IMR-90 (cell line): ENCODE data around the gene ADIRF. TPM values are rescaled to one million over a fixed set of nuclear protein-coding genes. Genes with fewer than 3 reads are reported as not detected.
"Not testable (repeated sequence)": the region's sequence is repeated elsewhere in the genome, so short reads cannot be mapped to it uniquely, and the experiment has no call there.

Experiments used
- ATAC-seq: fragments of 200-7000 bp; cut with Tn5 transposase; 2 replicates; pipeline ENCODE4 v1.9.1; 2020; ENCODE audit warnings: low read depth, mild to moderate bottlenecking, moderate library complexity
- BruUV-seq: library from RNA; stranded (reverse); fragments of 400-500 nt; replicated peaks from 2 replicates; lab custom pipeline; 2021; lab: Mats Ljungman, UMichigan
- CTCF ChIA-PET: fragments of 300-600 bp; formaldehyde crosslinking; extraction: SDS; loops from one replicate; lab custom pipeline; 2021; ENCODE audit warnings: antibody characterized with exemption; lab: Yijun Ruan, JAX
- POLR2A ChIA-PET: fragments of 300-600 bp; sonication (Branson Sonifier 250); formaldehyde crosslinking; loops from one replicate; lab custom pipeline; 2022; ENCODE audit warnings: antibody characterized with exemption; ENCODE audit not compliant: unreplicated experiment; lab: Charles Lee
- DNase-seq: peaks from one replicate; pipeline ENCODE4 v3.0.0; 2013
- H2AFZ ChIP-seq: replicated peaks from 2 replicates; pipeline ENCODE3; 2013; ENCODE audit warnings: low read length, mild to moderate bottlenecking; ENCODE audit not compliant: poor library complexity
- H2AK5ac ChIP-seq: 2 replicates; pipeline ENCODE4 v1.6.1; 2013; ENCODE audit warnings: low read depth, low read length, inconsistent platforms
- H2AK9ac ChIP-seq: replicated peaks from 2 replicates; pipeline ENCODE3; 2013; ENCODE audit warnings: mild to moderate bottlenecking, low read depth, low read length, moderate library complexity; ENCODE audit not compliant: poor library complexity
- H2BK120ac ChIP-seq: 2 replicates; pipeline ENCODE4 v1.6.1; 2013; ENCODE audit warnings: low read depth, low read length, inconsistent platforms
- H2BK15ac ChIP-seq: 3 replicates; pipeline ENCODE4 v1.6.1; 2013; ENCODE audit warnings: low read depth, low read length, inconsistent platforms
- H2BK20ac ChIP-seq: 2 replicates; pipeline ENCODE4 v1.6.1; 2013; ENCODE audit warnings: low read depth, mild to moderate bottlenecking, inconsistent platforms, low read length, moderate library complexity
- H2BK5ac ChIP-seq: 2 replicates; pipeline ENCODE4 v1.6.1; 2013; ENCODE audit warnings: mild to moderate bottlenecking, low read depth, low read length, inconsistent platforms; ENCODE audit not compliant: poor library complexity, severe bottlenecking
- H3K14ac ChIP-seq: replicated peaks from 2 replicates; pipeline ENCODE4 v1.6.1; 2013; ENCODE audit warnings: low read depth, low read length, inconsistent platforms
- H3K18ac ChIP-seq: 2 replicates; pipeline ENCODE4 v1.6.1; 2013; ENCODE audit warnings: low read depth, low read length, control low read depth
- H3K23ac ChIP-seq: 2 replicates; pipeline ENCODE4 v1.6.1; 2013; ENCODE audit warnings: low read depth, low read length, inconsistent platforms
- H3K27ac ChIP-seq: 2 replicates; pipeline ENCODE4 v1.5.1; 2013; ENCODE audit warnings: mild to moderate bottlenecking, control low read depth, low read length; ENCODE audit not compliant: insufficient read depth
- H3K27me3 ChIP-seq: 2 replicates; pipeline ENCODE4 v1.6.1; 2013; ENCODE audit warnings: low read length; ENCODE audit not compliant: control insufficient read depth, insufficient read depth
- H3K36me3 ChIP-seq: 2 replicates; pipeline ENCODE4 v1.6.1; 2013; ENCODE audit warnings: low read length, mixed read lengths; ENCODE audit not compliant: control insufficient read depth, insufficient read depth
- H3K4ac ChIP-seq: 2 replicates; pipeline ENCODE4 v1.6.1; 2013; ENCODE audit warnings: low read depth, low read length, inconsistent platforms
- H3K4me1 ChIP-seq: 2 replicates; pipeline ENCODE4 v1.6.1; 2013; ENCODE audit warnings: low read length, mixed read lengths; ENCODE audit not compliant: control insufficient read depth, insufficient read depth
- H3K4me2 ChIP-seq: 2 replicates; pipeline ENCODE4 v1.6.1; 2013; ENCODE audit warnings: low read depth, mild to moderate bottlenecking, control low read depth, low read length, moderate library complexity
- H3K4me3 ChIP-seq: 2 replicates; pipeline ENCODE4 v1.5.1; 2013; ENCODE audit warnings: low read depth, mild to moderate bottlenecking, control low read depth, low read length, moderate library complexity; ENCODE audit not compliant: insufficient read depth
- H3K56ac ChIP-seq: 2 replicates; pipeline ENCODE4 v1.6.1; 2013; ENCODE audit warnings: low read length, inconsistent platforms; ENCODE audit not compliant: insufficient read depth; ENCODE audit errors: extremely low read depth
- H3K79me1 ChIP-seq, 2 experiments: 2 replicates each; pipeline ENCODE4 v1.6.1; 2013; ENCODE audit warnings: low read length in 2 of 2, inconsistent platforms in 1 of 2, low read depth in 1 of 2
- H3K9ac ChIP-seq: 2 replicates; pipeline ENCODE4 v1.6.1; 2013; ENCODE audit warnings: low read depth, low read length, control low read depth
- H3K9me1 ChIP-seq: 2 replicates; pipeline ENCODE4 v1.6.1; 2013; ENCODE audit warnings: low read length, inconsistent platforms; ENCODE audit not compliant: insufficient read depth
- H3K9me3 ChIP-seq: 2 replicates; pipeline ENCODE4 v1.6.1; 2013; ENCODE audit warnings: low read length; ENCODE audit not compliant: control insufficient read depth, insufficient read depth
- H4K20me1 ChIP-seq: 2 replicates; pipeline ENCODE4 v1.6.1; 2013; ENCODE audit warnings: low read length, inconsistent platforms; ENCODE audit not compliant: insufficient read depth
- H4K5ac ChIP-seq: 2 replicates; pipeline ENCODE4 v1.6.1; 2013; ENCODE audit warnings: mild to moderate bottlenecking, low read depth, low read length, control low read depth
- H4K8ac ChIP-seq, 2 experiments: 2 replicates each; pipeline ENCODE4 v1.6.1; 2013; ENCODE audit warnings: low read depth in 2 of 2, low read length in 2 of 2, control low read depth in 1 of 2, inconsistent platforms in 1 of 2
- H4K91ac ChIP-seq: 2 replicates; pipeline ENCODE4 v1.6.1; 2013; ENCODE audit warnings: low read depth, low read length, inconsistent platforms; ENCODE audit not compliant: insufficient read depth
- WGBS, 2 experiments: methylation state at CpG; one replicate each; pipeline versions ENCODE4 v1.1.5 to v1.1.7; 2013; ENCODE audit warnings: missing lambda C conversion rate in 2 of 2; ENCODE audit not compliant: insufficient read length in 1 of 2; ENCODE audit errors: extremely low coverage in 2 of 2; 5-methylcytosine and 5-hydroxymethylcytosine counted together
- dilution Hi-C: fragments of 300-500 bp; cut with HindIII; formaldehyde crosslinking; loops from one replicate; pipeline ENCODE4 v1.14.3; 2018; ENCODE audit warnings: low sequenced_read_pairs; ENCODE audit not compliant: unreplicated experiment
- in situ Hi-C: fragments of 300-500 bp; cut with MboI; formaldehyde crosslinking; loops from 3 replicates; pipeline ENCODE4 v1.14.3; 2019; ENCODE audit warnings: low sequenced_read_pairs, inconsistent platforms, mixed read lengths
- intact Hi-C: fragments of 100-400 bp; cut with micrococcal nuclease; formaldehyde crosslinking; loops from 2 replicates; pipeline ENCODE4 v1.10.0; 2022
- polyA plus RNA-seq, 3 experiments: library from polyadenylated mRNA; depleted of rRNA; stranded (reverse); fragments of >200 nt; gene quantifications; 2 replicates each; pipeline ENCODE4 v1.2.3, GENCODE V29; 2012; ENCODE audit warnings: low replicate concordance in 1 of 3
- total RNA-seq: library from RNA; depleted of rRNA; stranded (reverse); fragments of >200 nt; gene quantifications from 2 replicates; pipeline ENCODE4 v1.2.3, GENCODE V29; 2012

Gene ADIRF
- total and polyA plus RNA-seq, 2 of the 4 experiments (the other 2 are of a cell fraction) = 2.3 to 7.2 TPM

GRCh38 chr10:87013528-87013927, 45.2 kb downstream of the ADIRF start:
- H3K4me1 ChIP-seq, H2BK5ac ChIP-seq, H2AK5ac ChIP-seq, H4K5ac ChIP-seq, H2AK9ac ChIP-seq, H3K14ac ChIP-seq, POLR2A ChIA-PET, H4K8ac ChIP-seq, ATAC-seq, H4K20me1 ChIP-seq, BruUV-seq, H3K27ac ChIP-seq, H3K4me3 ChIP-seq, H3K18ac ChIP-seq, H3K56ac ChIP-seq, H3K23ac ChIP-seq, H2BK120ac ChIP-seq, intact Hi-C loops, CTCF ChIA-PET, H3K9me3 ChIP-seq, H3K27me3 ChIP-seq, H3K9ac ChIP-seq, H2AFZ ChIP-seq, H3K36me3 ChIP-seq, H3K9me1 ChIP-seq, H4K91ac ChIP-seq, in situ Hi-C loops, H2BK15ac ChIP-seq, H3K79me1 ChIP-seq, H2BK20ac ChIP-seq, H3K4me2 ChIP-seq, DNase-seq, dilution Hi-C loops, H3K4ac ChIP-seq: not testable (repeated sequence)
- no CpG with 5 or more reads among the region's 3 CpGs for WGBS, 2 experiments

DNA sequence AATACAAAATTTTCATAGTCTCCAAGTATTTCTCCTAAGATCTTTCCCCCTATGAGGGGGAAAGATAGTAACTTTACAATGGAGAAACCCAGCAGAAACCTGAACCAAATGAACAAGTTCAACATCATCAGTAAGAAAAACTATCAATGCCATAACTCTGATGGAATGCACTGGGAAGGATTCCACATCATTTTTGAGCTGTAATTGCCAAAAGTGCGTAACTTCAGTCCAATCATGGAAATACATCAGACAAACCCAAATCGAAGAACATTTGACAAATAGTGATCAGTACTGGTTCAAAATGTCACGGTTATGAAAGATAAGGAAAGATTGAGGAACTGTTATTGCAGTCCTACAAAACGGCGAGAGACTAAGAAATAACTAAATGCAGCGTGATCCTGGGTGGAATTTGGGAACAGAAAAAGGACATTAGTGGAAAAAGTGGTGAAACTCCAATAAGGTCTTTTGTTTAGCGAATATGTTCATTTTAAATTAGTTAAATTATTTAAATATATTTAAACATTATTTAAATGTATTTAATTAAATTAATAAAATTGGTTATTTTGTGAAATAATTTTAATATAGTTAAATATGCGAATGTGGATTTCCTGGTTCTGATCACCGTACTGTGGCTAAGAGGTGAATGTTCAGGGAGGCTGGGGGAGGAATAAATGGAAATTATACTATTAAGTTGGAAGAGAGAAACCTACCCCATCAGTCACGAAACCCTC, 46.9 kb downstream of the ADIRF start:
- dilution Hi-C loops, H2BK120ac ChIP-seq, POLR2A ChIA-PET, H2BK15ac ChIP-seq, H2AK9ac ChIP-seq, H4K20me1 ChIP-seq, H3K9me1 ChIP-seq, H3K14ac ChIP-seq, H3K36me3 ChIP-seq, H4K91ac ChIP-seq, H2AFZ ChIP-seq, H3K4ac ChIP-seq, BruUV-seq, H4K5ac ChIP-seq, H4K8ac ChIP-seq, H3K9me3 ChIP-seq, H3K27me3 ChIP-seq, in situ Hi-C loops, intact Hi-C loops, H2AK5ac ChIP-seq, H2BK20ac ChIP-seq, ATAC-seq, H3K9ac ChIP-seq, H3K4me1 ChIP-seq, H3K79me1 ChIP-seq, H3K23ac ChIP-seq, H3K56ac ChIP-seq, H3K27ac ChIP-seq, H3K18ac ChIP-seq, H3K4me3 ChIP-seq, CTCF ChIA-PET, H2BK5ac ChIP-seq, H3K4me2 ChIP-seq: not testable (repeated sequence)
- DNase-seq = peak; percentile 43
- no CpG with 5 or more reads among the region's 10 CpGs for WGBS, 2 experiments
